VCaP (cell line): ENCODE results near the gene TXNRD3.

Experiments
- H3K27ac ChIP-seq: fragments of 450-650 bp; 2 replicates; pipeline ENCODE4 v1.5.1; 2017
- CTCF ChIP-seq: fragments of 450-650 bp; conservative IDR thresholded peaks from 2 replicates; pipeline ENCODE4 v1.5.1; 2017; ENCODE audit warnings: mild to moderate bottlenecking, moderate library complexity

TXNRD3 gene

GRCh38 chr3:126654571-126655383 is at the start of gene TXNRD3:
Gene TXNRD3 (minus strand): TSS chr3:126655124.
- peak; percentile 46 for TF ChIP-seq CTCF
- H3K27ac ChIP-seq: peak within 1 kb of the TSS; percentile 86

GRCh38 chr3:126703512-126704493 is 48.9 kb upstream of the TXNRD3 start, which contains the start of gene CHCHD6:
Gene CHCHD6 (plus strand): TSS chr3:126704240. CDS start chr3:126704313, 73 bp downstream.
- TF ChIP-seq CTCF: peak; percentile 30
- peak within 1 kb of the TSS; percentile 65 for H3K27ac ChIP-seq

- H3K27ac ChIP-seq: no peak overlapping the region
- TF ChIP-seq CTCF: no peak
Observed at GRCh38 chr3:126699011-126699410, 44.1 kb upstream of the TXNRD3 start.

- TF ChIP-seq CTCF: no peak
- no peak overlapping the region for H3K27ac ChIP-seq
Observed at GRCh38 chr3:126696701-126697267, 41.9 kb upstream of the TXNRD3 start.

- TF ChIP-seq CTCF: no peak
- H3K27ac ChIP-seq: no peak overlapping the region
Observed at GRCh38 chr3:126693921-126694320, 39.0 kb upstream of the TXNRD3 start.

- no peak overlapping the region for H3K27ac ChIP-seq
- no peak for TF ChIP-seq CTCF
Observed at GRCh38 chr3:126692858-126693257, 37.9 kb upstream of the TXNRD3 start.

GRCh38 chr3:126691765-126692164 is 36.8 kb upstream of the TXNRD3 start:
- TF ChIP-seq CTCF: no peak
- H3K27ac ChIP-seq: no peak overlapping the region
